D721Med (cell line): Measurements from ENCODE around the gene HPS1.
"Not testable (repeated sequence)": the region's sequence is repeated elsewhere in the genome, so short reads cannot be mapped to it uniquely, and the experiment has no call there.

Source experiments
- DNase-seq: peaks from one replicate; pipeline ENCODE4 v3.0.0; 2011; ENCODE audit warnings: low spot score; ENCODE audit not compliant: insufficient read length
- FAIRE-seq: peaks from 2 replicates; lab custom pipeline; 2011; peaks lifted over from hg19 to GRCh38; lab: Jason Lieb, UNC
- TF ChIP-seq, protein P1 (sequence below): IDR thresholded peaks from 2 replicates; pipeline ENCODE4 v1.5.1; 2012; ENCODE audit warnings: mild to moderate bottlenecking, control low read depth; ENCODE audit not compliant: insufficient read depth; ENCODE audit errors: missing control alignments

The HPS1 gene

GRCh38 chr10:98389398-98389797 lies 57.3 kb downstream of the HPS1 start:
- DNase-seq (no peak), FAIRE-seq (no peak)
- TF ChIP-seq, protein P1, sequence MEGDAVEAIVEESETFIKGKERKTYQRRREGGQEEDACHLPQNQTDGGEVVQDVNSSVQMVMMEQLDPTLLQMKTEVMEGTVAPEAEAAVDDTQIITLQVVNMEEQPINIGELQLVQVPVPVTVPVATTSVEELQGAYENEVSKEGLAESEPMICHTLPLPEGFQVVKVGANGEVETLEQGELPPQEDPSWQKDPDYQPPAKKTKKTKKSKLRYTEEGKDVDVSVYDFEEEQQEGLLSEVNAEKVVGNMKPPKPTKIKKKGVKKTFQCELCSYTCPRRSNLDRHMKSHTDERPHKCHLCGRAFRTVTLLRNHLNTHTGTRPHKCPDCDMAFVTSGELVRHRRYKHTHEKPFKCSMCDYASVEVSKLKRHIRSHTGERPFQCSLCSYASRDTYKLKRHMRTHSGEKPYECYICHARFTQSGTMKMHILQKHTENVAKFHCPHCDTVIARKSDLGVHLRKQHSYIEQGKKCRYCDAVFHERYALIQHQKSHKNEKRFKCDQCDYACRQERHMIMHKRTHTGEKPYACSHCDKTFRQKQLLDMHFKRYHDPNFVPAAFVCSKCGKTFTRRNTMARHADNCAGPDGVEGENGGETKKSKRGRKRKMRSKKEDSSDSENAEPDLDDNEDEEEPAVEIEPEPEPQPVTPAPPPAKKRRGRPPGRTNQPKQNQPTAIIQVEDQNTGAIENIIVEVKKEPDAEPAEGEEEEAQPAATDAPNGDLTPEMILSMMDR = no peak

- DNase-seq = no peak
- FAIRE-seq = no peak
These were observed 58.6 kb downstream of the HPS1 start for GRCh38 chr10:98388101-98388655.

DNA sequence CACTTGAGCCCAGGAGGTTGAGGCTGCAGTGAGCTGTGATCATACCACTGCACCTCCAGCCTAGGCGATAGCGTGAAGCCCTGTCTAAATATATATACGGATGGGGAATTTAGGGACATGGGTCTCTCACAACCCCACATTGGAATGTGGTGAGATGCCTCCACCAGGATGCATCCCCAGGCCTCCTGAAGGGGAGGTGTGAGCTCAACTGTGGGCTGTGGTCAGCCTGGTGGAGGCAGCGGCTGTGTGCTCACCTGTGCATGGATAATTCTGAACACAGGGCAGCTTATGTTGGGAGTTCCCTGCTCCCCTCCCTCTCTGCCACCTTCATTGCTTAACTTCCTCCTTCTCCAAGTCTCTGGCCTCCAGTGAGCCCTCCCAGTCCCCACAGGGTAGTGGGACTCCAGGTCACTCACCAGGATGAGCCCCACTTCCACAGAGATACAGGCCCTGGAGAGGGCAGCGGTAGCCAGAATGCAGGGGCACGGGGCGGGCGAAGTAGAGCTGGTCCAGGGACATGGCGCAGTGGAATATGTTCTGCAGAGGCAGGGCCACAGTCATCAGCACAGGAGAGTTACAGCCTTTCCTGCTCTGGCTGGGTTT lies 62.1 kb downstream of the HPS1 start:
- DNase-seq (no peak), FAIRE-seq (no peak)
- TF ChIP-seq, protein P1 = no peak

More at GRCh38 chr10:98388101-98388655, 58.6 kb downstream of the HPS1 start:
- TF ChIP-seq, protein P1 = no peak

DNA sequence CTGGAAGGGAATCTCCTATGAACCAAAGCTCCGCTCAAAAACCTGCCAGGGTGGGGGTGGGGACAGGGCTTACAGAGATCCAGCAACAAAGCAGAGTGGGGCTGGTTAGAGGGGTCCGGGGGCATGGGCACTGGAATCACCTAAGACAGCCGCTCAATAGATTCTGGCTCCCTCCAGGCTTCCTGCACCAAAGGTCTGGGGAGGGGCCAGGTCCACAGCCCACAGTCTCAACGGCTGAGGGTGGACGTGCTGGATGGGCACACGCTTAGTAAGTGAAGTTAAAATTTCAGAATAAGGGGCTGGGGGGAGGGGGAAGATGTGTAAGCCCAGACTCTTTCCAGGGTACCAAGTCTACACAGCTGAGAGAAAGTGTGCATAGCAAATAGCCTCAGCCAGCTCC lies 62.9 kb downstream of the HPS1 start:
- DNase-seq (no peak), FAIRE-seq (no peak)
- TF ChIP-seq, protein P1 = no peak

- DNase-seq, FAIRE-seq: not testable (repeated sequence)
These were observed 63.5 kb downstream of the HPS1 start for GRCh38 chr10:98383134-98383667.

GRCh38 chr10:98382691-98383101 lies 64.0 kb downstream of the HPS1 start:
- DNase-seq (no peak), FAIRE-seq (no peak)
- TF ChIP-seq, protein P1 = no peak

DNA sequence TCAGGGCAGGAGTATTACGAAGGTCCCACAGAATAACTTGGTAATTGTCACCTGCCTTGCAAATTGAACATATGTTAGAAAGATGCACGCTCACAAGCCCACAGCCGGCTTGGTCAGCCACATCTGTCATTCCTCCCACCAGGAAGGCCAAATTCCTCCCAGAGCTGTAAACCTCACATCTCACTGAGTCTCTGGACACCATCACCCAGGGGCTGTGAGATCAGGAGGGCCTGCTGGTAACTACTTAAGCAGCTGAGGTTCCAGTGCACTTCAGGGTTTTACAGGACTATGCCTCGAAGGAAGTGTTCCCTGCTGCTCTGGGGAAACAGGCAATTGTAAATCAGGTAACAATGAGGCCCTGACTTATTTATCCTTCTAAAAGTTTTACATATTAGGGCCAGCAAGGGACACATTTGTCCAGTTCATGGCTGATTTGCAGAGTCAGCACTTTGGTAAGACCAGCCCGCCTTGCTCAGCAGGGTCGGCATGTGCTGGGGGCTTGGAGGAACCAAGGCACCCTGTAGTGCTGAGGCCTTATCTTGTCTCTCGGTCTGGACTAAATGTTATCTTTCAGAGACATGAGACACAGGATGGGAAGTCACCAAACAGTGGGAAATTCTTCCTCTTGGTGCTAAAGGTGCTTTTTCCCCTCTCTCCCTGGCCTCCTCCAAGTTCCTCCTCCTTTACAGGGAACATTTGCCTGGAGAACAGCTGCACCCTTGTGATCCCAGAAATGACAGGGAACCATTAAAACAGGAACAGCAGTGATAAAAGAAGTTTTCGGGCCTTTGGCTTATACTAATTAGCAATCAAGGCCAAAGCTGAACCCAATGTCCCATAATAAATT lies 66.0 kb downstream of the HPS1 start:
- FAIRE-seq = no peak

More for the DNA sequence above, 66.0 kb downstream of the HPS1 start:
- no peak for DNase-seq
- TF ChIP-seq, protein P1 = no peak
